Nephron (organoid): ENCODE results near the gene TUBA4B.

Source experiments
- H3K27ac Mint-ChIP-seq, 3 experiments: 2 replicates each; pipeline ENCODE4 v1.8.0; 2020; ENCODE audit warnings: mixed read lengths in 3 of 3, mild to moderate bottlenecking in 2 of 3, moderate library complexity in 1 of 3
- H3K27me3 Mint-ChIP-seq: 2 replicates; pipeline ENCODE4 v1.8.0; 2021; ENCODE audit warnings: low read depth, mild to moderate bottlenecking, moderate library complexity, mixed read lengths
- H3K36me3 Mint-ChIP-seq: 2 replicates; pipeline ENCODE4 v1.8.0; 2020; ENCODE audit warnings: low read depth, mixed read lengths
- H3K4me1 Mint-ChIP-seq: 2 replicates; pipeline ENCODE4 v1.8.0; 2020; ENCODE audit warnings: mixed read lengths
- H3K4me3 Mint-ChIP-seq, 3 experiments: 2 replicates each; pipeline ENCODE4 v1.8.0; 2020; ENCODE audit warnings: mild to moderate bottlenecking in 3 of 3, mixed read lengths in 3 of 3, moderate library complexity in 2 of 3
- H3K9me3 Mint-ChIP-seq: 2 replicates; pipeline ENCODE4 v1.8.0; 2020; ENCODE audit warnings: mixed read lengths
- TF ChIP-seq, protein P1 (sequence below), 3 experiments: fragments of 200-600 bp; sonication (generic); IDR thresholded peaks; one replicate each; pipeline ENCODE4 v1.5.0; 2021; ENCODE audit warnings: antibody characterized with exemption in 3 of 3; ENCODE audit not compliant: unreplicated experiment in 3 of 3

Gene TUBA4B

DNA sequence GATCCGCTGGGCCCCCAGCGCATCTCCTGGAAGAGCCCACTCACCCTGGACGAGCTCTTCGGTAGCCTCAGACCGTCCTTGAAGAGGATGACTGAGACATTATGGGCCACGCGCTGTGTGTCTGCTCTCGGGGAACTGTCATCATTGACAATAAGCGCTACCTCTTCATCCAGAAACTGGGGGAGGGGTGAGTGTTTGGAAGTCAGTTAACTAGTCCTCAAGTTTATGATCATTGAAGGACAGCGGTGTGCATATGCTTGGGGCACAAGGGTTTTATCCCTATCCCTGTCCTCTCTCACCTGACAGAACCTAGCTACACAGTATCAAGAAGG, 7.2 kb upstream of the TUBA4B start:
- Mint-ChIP-seq H3K4me1 (peaks cover 21% of the 10 kb centered on the region), H3K27me3 (peaks cover 7% of the 10 kb centered on the region), H3K27ac (peak overlapping the region; percentile 69 to 94 (median 89)), H3K9me3 (no peaks in the 10 kb centered on the region), H3K4me3 (peak overlapping the region; percentile 95 to 96 (median 96)), H3K36me3 (no peaks in the 10 kb centered on the region)
- TF ChIP-seq, protein P1, sequence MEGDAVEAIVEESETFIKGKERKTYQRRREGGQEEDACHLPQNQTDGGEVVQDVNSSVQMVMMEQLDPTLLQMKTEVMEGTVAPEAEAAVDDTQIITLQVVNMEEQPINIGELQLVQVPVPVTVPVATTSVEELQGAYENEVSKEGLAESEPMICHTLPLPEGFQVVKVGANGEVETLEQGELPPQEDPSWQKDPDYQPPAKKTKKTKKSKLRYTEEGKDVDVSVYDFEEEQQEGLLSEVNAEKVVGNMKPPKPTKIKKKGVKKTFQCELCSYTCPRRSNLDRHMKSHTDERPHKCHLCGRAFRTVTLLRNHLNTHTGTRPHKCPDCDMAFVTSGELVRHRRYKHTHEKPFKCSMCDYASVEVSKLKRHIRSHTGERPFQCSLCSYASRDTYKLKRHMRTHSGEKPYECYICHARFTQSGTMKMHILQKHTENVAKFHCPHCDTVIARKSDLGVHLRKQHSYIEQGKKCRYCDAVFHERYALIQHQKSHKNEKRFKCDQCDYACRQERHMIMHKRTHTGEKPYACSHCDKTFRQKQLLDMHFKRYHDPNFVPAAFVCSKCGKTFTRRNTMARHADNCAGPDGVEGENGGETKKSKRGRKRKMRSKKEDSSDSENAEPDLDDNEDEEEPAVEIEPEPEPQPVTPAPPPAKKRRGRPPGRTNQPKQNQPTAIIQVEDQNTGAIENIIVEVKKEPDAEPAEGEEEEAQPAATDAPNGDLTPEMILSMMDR (IDR thresholded peaks at IDR 0.05; ENCODE audit: unreplicated experiment in 3 of 3), result no peak

DNA sequence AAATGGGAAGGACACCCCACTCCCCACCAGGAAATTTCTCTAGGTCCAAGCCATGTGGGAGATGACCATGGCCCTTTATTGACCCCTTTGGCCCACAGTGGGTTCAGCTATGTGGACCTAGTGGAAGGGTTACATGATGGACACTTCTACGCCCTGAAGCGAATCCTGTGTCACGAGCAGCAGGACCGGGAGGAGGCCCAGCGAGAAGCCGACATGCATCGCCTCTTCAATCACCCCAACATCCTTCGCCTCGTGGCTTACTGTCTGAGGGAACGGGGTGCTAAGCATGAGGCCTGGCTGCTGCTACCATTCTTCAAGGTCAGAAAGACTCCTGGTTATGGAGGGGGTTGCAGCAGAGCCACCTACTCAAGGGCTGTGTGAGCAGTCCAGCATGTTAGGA, 6.5 kb upstream of the TUBA4B start:
- peak overlapping the region; percentile 95 to 96 (median 96) for H3K4me3 Mint-ChIP-seq
- H3K9me3 Mint-ChIP-seq, result no peaks in the 10 kb centered on the region
- no peaks in the 10 kb centered on the region for H3K36me3 Mint-ChIP-seq
- peaks cover 28% of the 10 kb centered on the region for H3K4me1 Mint-ChIP-seq
- peaks cover 14% of the 10 kb centered on the region for H3K27me3 Mint-ChIP-seq
- TF ChIP-seq, protein P1 (IDR thresholded peaks at IDR 0.05; ENCODE audit: unreplicated experiment in 3 of 3), result no peak
- peak overlapping the region in 1 of 3 experiments; percentile 94 for H3K27ac Mint-ChIP-seq

DNA sequence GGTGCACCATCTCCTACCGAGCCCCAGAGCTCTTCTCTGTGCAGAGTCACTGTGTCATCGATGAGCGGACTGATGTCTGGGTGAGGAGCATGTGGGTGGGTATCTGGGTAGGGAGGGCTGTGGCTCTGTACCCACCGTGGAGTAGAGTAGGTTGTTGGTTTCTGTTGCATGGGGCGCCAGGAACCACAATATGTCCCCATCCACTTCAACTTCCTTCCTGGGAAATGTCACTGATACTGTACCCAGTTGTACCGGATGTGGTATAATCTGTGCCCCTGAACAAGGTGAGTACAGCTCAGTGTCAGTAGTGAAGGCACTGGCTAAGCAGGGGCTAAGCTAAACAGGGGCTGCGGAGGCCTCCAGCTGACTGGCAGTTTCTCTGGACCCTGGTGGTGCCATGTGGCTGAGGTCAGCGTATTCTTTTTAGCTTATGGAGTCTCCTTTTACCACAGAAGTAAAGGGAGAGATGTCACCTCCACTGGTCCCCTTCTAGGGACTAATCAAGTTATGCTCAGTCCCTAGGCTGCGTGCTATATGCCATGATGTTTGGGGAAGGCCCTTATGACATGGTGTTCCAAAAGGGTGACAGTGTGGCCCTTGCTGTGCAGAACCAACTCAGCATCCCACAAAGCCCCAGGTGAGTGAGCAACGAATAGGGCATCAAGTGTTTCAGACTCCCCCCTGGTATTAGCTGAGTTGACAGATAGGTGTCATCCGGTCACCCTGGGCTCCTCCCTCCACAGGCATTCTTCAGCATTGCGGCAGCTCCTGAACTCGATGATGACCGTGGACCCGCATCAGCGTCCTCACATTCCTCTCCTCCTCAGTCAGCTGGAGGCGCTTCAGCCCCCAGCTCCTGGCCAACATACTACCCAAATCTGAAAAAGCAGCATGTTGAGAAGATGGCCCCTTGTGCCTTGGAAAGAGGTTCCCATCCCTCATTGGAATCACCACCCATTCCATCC, 5.1 kb upstream of the TUBA4B start:
- Mint-ChIP-seq H3K4me3 (peak overlapping the region; percentile 32 to 66 (median 58)), H3K9me3 (no peaks in the 10 kb centered on the region), H3K4me1 (peaks cover 40% of the 10 kb centered on the region), H3K27ac (peak overlapping the region in 2 of 3 experiments; percentile 98 to 99), H3K36me3 (no peaks in the 10 kb centered on the region), H3K27me3 (peaks cover 28% of the 10 kb centered on the region)
- TF ChIP-seq, protein P1 (IDR thresholded peaks at IDR 0.05; ENCODE audit: unreplicated experiment in 3 of 3), result no peak

DNA sequence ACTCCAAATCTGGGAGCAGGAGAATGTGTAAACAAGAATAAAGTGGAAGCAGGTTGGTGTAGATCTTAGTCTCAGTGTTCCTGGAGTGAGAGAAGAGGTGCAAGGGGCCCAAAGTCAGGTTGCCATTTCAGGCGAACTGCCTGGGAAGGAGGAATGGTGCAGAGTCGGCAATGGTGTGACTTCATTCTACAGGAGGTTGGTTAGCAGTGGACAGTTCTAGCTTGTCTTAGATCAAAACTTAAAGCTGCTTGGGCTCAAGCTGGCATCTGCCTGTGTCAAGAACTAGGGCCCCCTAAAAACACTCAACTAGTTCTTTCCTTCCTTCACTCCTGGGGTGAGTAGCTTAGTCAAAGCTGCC, 4.2 kb upstream of the TUBA4B start:
- peaks cover 35% of the 10 kb centered on the region for H3K27me3 Mint-ChIP-seq
- peak overlapping the region; percentile 59 to 68 (median 60) for H3K4me3 Mint-ChIP-seq
- TF ChIP-seq, protein P1 (IDR thresholded peaks at IDR 0.05; ENCODE audit: unreplicated experiment in 3 of 3), result no peak
- H3K27ac Mint-ChIP-seq, result peak overlapping the region; percentile 98 to 99 (median 98)
- H3K9me3 Mint-ChIP-seq, result no peaks in the 10 kb centered on the region
- no peaks in the 10 kb centered on the region for H3K36me3 Mint-ChIP-seq
- H3K4me1 Mint-ChIP-seq, result peaks cover 42% of the 10 kb centered on the region

DNA sequence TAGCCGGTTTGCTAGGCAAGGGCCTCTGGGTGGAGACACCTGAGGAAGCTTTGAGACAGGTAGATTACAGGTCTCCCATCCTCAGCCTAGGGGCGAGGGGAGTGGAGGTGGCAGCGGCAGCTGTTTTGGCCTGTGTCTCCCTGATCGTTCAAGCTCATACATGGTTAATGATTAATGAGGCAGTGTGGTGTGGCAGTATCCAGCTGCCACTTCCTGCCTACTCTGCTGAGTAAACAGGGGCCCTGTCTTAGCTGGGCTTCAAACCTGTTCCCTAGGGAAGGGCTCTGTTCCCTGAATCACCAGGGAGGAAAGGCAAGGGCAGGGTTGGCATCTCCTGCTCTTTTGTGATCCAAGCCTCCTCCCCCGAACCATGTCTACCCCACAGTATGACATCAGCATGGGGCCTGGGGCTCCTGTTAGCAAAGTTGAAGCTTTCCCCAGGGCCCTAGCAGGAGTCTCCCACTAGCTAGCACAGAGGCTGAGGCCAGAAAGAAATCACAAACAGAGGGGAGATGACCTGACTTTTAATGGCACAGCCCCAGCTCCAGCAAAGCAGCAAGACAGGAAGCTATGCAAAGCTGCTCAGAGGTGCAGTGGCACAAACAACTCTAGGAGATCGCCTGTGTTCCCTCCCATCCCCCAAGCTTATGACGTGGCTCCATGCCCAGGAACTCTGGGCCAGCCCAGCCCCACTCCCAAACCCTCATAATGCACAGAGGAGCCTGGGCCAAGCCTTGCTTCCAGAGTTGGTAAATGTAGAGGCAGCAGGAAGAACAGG, 3.7 kb upstream of the TUBA4B start:
- Mint-ChIP-seq H3K27ac (peak overlapping the region; percentile 98 to 99 (median 98)), H3K4me3 (peak overlapping the region; percentile 59 to 68 (median 60)), H3K4me1 (peaks cover 42% of the 10 kb centered on the region), H3K36me3 (no peaks in the 10 kb centered on the region), H3K27me3 (peaks cover 37% of the 10 kb centered on the region), H3K9me3 (no peaks in the 10 kb centered on the region)
- TF ChIP-seq, protein P1 (IDR thresholded peaks at IDR 0.05; ENCODE audit: unreplicated experiment in 3 of 3), result no peak
